GM12865 (cell line): ENCODE data around the gene NXN.
A peak's percentile ranks its signal among the peaks of the same experiment; 100 is the strongest.

Experiments
- DNase-seq: peaks from one replicate; pipeline ENCODE4 v3.0.0; 2010; ENCODE audit warnings: low read depth
- H3K4me3 ChIP-seq: 2 replicates; pipeline ENCODE4 v1.5.1; 2011; ENCODE audit warnings: mild to moderate bottlenecking, low read depth, low read length, control low read depth
- CTCF ChIP-seq: IDR thresholded peaks from 2 replicates; pipeline ENCODE4 v1.5.1; 2011; ENCODE audit warnings: low read length, control low read depth, low read depth, inconsistent platforms; ENCODE audit not compliant: insufficient read depth; ENCODE audit errors: missing control alignments

Gene NXN

DNA sequence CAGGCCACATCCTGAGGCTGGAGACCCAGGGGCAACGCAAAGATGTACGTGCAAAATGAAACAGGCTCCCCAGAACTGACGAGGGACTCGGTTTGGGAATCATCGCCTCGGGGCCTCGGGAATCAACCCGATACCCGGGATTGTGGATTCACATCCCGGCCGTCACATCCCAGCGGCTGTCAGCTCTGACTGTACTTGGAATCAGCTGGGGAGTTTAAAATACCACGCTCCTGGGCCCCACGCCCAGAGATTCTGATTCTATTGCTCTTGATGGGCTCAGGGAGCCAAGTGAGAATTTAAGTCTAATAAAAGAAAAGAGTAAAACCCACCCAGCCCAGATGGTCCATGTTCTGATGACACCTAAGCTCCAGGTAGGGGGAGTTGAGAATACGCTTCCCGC is 155.2 kb downstream of the NXN start:
- TF ChIP-seq CTCF = no peak
- H3K4me3 ChIP-seq = no peak overlapping the region
- DNase-seq = no peak

GRCh38 chr17:823501-823902 is 156.1 kb downstream of the NXN start:
- no peak for TF ChIP-seq CTCF
- H3K4me3 ChIP-seq = no peak overlapping the region
- DNase-seq = peak; percentile 81

DNA sequence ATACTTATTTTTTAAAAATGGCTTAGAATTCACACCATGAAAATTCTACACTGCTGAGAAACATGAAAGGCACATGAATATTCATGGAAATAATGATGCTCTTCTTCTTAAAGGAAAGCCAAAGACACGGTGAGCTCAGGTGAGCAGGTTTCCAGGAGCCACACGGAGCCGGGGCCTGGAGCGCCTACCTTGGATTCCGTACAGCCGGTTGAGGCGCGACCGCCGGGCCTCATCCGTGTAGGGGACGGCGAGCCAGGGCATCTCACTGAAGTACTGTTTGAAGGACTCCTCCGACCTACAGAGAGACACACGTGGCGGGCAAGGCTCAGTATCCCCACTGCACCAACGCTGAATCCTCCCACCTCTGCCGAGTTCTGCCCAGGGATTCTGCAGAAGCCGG is 160.3 kb downstream of the NXN start:
- no peak for DNase-seq
- TF ChIP-seq CTCF = no peak
- no peak overlapping the region for H3K4me3 ChIP-seq

GRCh38 chr17:814371-814770 is 165.2 kb downstream of the NXN start:
- DNase-seq = no peak
- TF ChIP-seq CTCF = no peak
- no peak overlapping the region for H3K4me3 ChIP-seq

- H3K4me3 ChIP-seq = no peak overlapping the region
- DNase-seq = no peak
- TF ChIP-seq CTCF = no peak
These were observed 166.9 kb downstream of the NXN start for GRCh38 chr17:812638-813204.

GRCh38 chr17:811051-811784 is 168.4 kb downstream of the NXN start:
- no peak for DNase-seq
- TF ChIP-seq CTCF = no peak
- H3K4me3 ChIP-seq = no peak overlapping the region
